ENCODE measurements around the gene INCA1. TPM values are rescaled to one million over a fixed set of nuclear protein-coding genes. Genes with fewer than 3 reads are reported as not detected.

Gene INCA1
- total RNA-seq, 1 donor from 2014 or later = 0.86 TPM

DNA sequence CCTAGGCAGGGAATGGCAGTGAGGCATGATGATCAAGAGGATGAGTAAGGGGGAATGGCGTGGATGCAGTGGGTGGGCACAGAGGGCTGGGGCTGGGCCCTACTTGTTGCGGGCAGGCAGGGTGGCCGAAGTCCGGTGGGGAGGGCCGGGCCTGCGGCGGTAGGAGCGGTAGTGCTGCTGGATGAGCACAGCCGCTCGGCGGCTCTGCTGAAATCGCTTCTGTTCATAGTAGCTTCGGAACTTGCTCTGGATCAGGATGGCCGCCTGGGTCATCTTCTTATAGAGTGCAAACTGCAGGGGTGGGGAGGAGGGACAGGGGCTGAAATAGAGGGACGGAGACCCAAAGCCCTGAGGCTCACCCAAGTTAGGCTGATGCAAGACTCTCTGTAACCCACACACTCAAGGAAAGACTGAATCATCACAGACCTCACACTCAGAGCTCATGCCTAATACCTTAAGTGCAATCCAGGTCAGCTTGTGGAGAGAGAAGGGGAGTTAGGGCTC lies 28.2 kb downstream of the INCA1 start:
- Mint-ChIP-seq H3K27ac (ENCODE audit: unreplicated experiment) (no peak overlapping the region), H3K27me3 (ENCODE audit: low read depth) (no peaks in the 10 kb centered on the region), H3K9me3 (no peaks in the 10 kb centered on the region), H3K4me3 (no peak overlapping the region), H3K36me3 (ENCODE audit: low read depth) (peaks cover 18% of the 10 kb centered on the region), H3K4me1 (peaks cover 33% of the 10 kb centered on the region)
- no peak for TF ChIP-seq CTCF (conservative IDR thresholded peaks at IDR 0.05)
- DNase-seq (ENCODE audit: low read depth, low spot score) = no peak

DNA sequence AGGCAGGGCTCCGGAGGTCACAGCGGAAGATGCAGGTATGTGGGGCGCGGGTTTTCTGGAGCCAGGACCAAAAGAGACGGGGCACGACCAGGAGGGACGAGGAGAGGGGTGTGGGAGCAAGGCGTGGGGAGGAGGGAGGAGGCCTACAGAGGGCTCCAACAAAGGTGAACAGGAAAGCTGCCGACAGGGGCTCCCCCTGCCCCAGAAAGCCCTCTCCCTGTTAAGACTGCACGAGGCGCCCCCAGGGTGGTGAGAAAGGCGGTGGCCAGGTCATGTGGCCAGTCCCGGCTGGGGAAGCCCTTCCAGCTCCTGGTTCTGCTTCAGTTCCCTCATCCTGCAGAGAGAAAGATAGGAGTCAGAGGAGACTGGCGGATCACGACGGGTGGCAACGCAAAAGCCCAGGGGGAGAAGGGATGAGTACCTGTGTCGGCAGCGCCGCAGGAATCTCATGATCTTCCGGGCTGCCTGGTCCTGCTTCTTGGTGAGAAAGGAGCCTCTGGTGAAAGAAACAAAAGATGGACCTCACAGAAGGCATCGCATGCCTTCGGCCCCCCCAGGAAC lies 28.8 kb downstream of the INCA1 start:
- Mint-ChIP-seq H3K36me3 (ENCODE audit: low read depth) (peaks cover 16% of the 10 kb centered on the region), H3K4me1 (peaks cover 33% of the 10 kb centered on the region), H3K4me3 (no peak overlapping the region), H3K27me3 (ENCODE audit: low read depth) (no peaks in the 10 kb centered on the region), H3K9me3 (no peaks in the 10 kb centered on the region), H3K27ac (ENCODE audit: unreplicated experiment) (no peak overlapping the region)
- TF ChIP-seq CTCF (conservative IDR thresholded peaks at IDR 0.05) = no peak
- no peak for DNase-seq (ENCODE audit: low read depth, low spot score)

DNA sequence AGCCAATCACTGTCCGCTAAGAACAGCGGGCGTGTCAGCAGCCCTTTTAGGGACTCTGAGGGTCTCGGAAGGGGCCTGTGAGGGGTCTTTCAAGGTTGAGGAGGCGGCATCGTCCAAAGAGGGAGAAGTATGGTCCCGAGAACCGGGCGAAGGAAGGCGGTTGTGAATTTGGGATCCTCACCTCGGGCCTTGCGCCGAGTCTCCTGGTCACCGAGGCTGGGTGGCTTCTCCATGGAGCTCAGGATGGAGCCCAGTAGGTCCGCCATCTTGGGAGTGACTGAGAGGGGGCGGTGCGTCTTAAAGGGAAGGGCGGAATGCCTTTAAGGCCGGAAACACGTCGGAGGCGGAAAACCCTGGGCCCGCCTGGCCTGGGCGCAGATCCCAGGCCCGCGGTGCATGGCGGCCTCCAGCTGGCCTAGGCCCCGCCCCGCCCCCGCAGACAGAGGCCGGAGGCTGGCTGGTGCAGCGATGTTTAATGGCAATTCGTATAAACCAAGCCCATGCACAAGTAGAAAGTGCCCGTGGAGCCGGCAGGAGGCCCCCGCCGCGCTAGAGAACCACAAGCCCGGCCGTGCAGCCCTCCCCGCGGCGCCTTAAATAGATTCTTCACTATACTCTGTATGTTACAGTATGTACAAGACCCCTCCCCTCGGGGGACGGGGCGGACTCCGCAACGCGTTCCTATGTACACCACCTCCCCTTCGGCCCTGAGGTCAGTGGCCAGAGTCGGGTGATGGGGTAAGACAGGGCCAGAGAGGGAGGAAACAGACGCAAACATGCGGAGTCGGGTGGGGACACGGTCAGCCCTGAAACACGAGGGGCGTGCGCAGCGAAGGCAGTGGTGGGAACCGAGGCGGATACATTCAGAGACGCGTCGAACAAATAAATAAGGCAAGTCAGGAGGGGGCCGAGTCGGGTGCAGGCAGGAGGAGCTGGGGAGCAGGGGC lies 29.5 kb downstream of the INCA1 start, which contains the start of gene SPAG7:
Gene SPAG7, minus strand, starts transcription at position 279 of the 947 bp plus-strand sequence. Its CDS starts 13 bp downstream, at position 266.
- peaks cover 33% of the 10 kb centered on the region for H3K4me1 Mint-ChIP-seq
- H3K9me3 Mint-ChIP-seq = no peaks in the 10 kb centered on the region
- H3K36me3 Mint-ChIP-seq (ENCODE audit: low read depth) = peaks cover 16% of the 10 kb centered on the region
- no peak within 1 kb of the TSS for H3K27ac Mint-ChIP-seq (ENCODE audit: unreplicated experiment)
- peak; percentile 94 for DNase-seq (ENCODE audit: low read depth, low spot score)
- no peak for TF ChIP-seq CTCF (conservative IDR thresholded peaks at IDR 0.05)
- H3K4me3 Mint-ChIP-seq = no peak within 1 kb of the TSS
- no peaks in the 10 kb centered on the region for H3K27me3 Mint-ChIP-seq (ENCODE audit: low read depth)

- no peaks in the 10 kb centered on the region for H3K27me3 Mint-ChIP-seq (ENCODE audit: low read depth)
- peaks cover 33% of the 10 kb centered on the region for H3K4me1 Mint-ChIP-seq
- no peaks in the 10 kb centered on the region for H3K9me3 Mint-ChIP-seq
- no peak overlapping the region for H3K4me3 Mint-ChIP-seq
- peaks cover 16% of the 10 kb centered on the region for H3K36me3 Mint-ChIP-seq (ENCODE audit: low read depth)
- no peak overlapping the region for H3K27ac Mint-ChIP-seq (ENCODE audit: unreplicated experiment)
- no peak for TF ChIP-seq CTCF (conservative IDR thresholded peaks at IDR 0.05)
- DNase-seq (ENCODE audit: low read depth, low spot score) = peak; percentile 85
Observed at GRCh38 chr17:4966844-4967538, 30.3 kb downstream of the INCA1 start.

DNA sequence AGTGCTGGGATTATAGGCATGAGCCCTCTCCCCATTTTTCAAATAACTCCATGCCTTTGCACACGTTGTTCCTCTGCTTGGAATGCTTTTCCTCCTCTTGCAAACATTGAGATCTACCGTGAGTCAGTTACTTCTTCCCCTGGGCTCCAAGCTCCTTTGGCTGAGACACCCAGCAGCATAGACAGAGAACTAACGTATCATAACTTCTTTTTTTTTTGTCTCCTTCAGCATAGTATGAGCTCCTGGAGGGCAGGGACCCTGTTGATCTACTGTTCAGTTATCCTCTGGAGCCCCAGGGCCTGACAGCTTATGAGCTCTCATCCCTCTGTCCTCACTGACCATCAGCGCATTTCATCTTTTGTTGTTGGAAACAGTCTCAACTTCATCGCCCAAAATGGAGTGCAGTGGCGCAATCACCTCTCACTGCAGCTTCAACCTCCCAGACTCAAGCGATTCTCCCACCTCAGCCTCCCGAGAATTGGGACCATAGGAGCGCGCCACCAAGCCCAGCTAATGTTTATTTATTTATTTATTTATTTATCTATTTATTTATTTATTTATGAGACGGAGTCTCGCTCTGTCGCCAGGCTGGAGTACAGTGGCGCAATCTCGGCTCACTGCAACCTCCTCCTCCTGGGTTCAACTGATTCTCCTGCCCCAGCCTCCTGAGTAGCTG lies 31.9 kb downstream of the INCA1 start:
- peaks cover 31% of the 10 kb centered on the region for H3K4me1 Mint-ChIP-seq
- no peaks in the 10 kb centered on the region for H3K27me3 Mint-ChIP-seq (ENCODE audit: low read depth)
- peak overlapping the region; percentile 8 for H3K27ac Mint-ChIP-seq (ENCODE audit: unreplicated experiment)
- peaks cover 15% of the 10 kb centered on the region for H3K36me3 Mint-ChIP-seq (ENCODE audit: low read depth)
- DNase-seq (ENCODE audit: low read depth, low spot score) = no peak
- H3K4me3 Mint-ChIP-seq = peak overlapping the region; percentile 77
- no peaks in the 10 kb centered on the region for H3K9me3 Mint-ChIP-seq
- no peak for TF ChIP-seq CTCF (conservative IDR thresholded peaks at IDR 0.05)

All from neural crest cell (in vitro differentiated cells).